Dendritic cell treated with granulocyte-macrophage colony-stimulating factor and Interleukin-4, amounts not matched to agents 40 ng/mL and 50 ng/mL, for 4 days (primary cell): ENCODE measurements around the gene FRMD8.

Source experiments
- H3K27ac Mint-ChIP-seq: one replicate; pipeline ENCODE4 v1.8.0; 2022; ENCODE audit warnings: mild to moderate bottlenecking, mixed read lengths
- H3K27me3 Mint-ChIP-seq: one replicate; pipeline ENCODE4 v1.8.0; 2022; ENCODE audit warnings: mild to moderate bottlenecking, mixed read lengths
- H3K36me3 Mint-ChIP-seq: one replicate; pipeline ENCODE4 v1.8.0; 2022; ENCODE audit warnings: low read depth, mixed read lengths
- H3K4me1 Mint-ChIP-seq: one replicate; pipeline ENCODE4 v1.8.0; 2022; ENCODE audit warnings: low read depth, mixed read lengths
- H3K4me3 Mint-ChIP-seq: one replicate; pipeline ENCODE4 v1.8.0; 2022; ENCODE audit warnings: mild to moderate bottlenecking, moderate library complexity, mixed read lengths
- H3K9me3 Mint-ChIP-seq: one replicate; pipeline ENCODE4 v1.8.0; 2022; ENCODE audit warnings: mixed read lengths
- intact Hi-C: fragments of 100-400 bp; cut with micrococcal nuclease; formaldehyde crosslinking; loops from one replicate; pipeline ENCODE4 v1.15.0; 2022

Gene FRMD8

DNA sequence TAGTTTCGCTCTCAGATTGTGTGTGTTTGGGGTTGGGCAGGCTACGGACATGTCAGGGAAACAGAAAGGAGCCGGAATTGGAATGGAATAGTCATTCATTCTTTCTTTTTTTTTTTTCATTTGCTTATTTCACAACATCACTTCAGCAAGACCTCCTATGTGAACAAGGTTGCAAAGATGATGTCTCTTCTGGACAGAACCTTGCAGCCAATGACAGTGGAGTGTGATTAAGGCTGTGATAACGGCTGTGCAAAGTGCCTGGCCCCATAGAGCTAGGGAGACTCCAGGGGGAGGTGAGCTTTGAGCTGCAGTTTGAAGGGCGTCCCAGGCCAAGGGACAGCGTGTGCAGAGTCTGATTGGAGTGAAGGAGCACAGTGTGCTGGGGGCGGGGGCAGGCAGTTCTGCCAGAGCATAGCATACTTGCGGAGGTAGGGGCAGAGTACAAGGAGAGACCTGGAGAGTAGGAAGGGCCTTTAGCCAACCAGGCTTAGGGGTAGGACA lies 28.5 kb upstream of the FRMD8 start:
- peak overlapping the region; percentile 7 for H3K27ac Mint-ChIP-seq
- peaks cover under 1% of the 10 kb centered on the region for H3K36me3 Mint-ChIP-seq
- H3K9me3 Mint-ChIP-seq = no peaks in the 10 kb centered on the region
- H3K4me3 Mint-ChIP-seq = no peak overlapping the region
- H3K27me3 Mint-ChIP-seq = peaks cover 26% of the 10 kb centered on the region
- H3K4me1 Mint-ChIP-seq = peaks cover 40% of the 10 kb centered on the region
- intact Hi-C loops = no loop called here

- intact Hi-C loops = loop anchor here (10.0 kb wide), 2 partner anchors 52 to 102 kb away; no protein-coding TSS in a partner anchor
- H3K9me3 Mint-ChIP-seq = no peaks in the 10 kb centered on the region
- H3K4me3 Mint-ChIP-seq = peak overlapping the region; percentile 64
- H3K4me1 Mint-ChIP-seq = peaks cover 27% of the 10 kb centered on the region
- peak overlapping the region; percentile 95 for H3K27ac Mint-ChIP-seq
- no peaks in the 10 kb centered on the region for H3K36me3 Mint-ChIP-seq
- H3K27me3 Mint-ChIP-seq = peaks cover 8% of the 10 kb centered on the region
Observed at GRCh38 chr11:65362320-65362931, 24.0 kb upstream of the FRMD8 start.

DNA sequence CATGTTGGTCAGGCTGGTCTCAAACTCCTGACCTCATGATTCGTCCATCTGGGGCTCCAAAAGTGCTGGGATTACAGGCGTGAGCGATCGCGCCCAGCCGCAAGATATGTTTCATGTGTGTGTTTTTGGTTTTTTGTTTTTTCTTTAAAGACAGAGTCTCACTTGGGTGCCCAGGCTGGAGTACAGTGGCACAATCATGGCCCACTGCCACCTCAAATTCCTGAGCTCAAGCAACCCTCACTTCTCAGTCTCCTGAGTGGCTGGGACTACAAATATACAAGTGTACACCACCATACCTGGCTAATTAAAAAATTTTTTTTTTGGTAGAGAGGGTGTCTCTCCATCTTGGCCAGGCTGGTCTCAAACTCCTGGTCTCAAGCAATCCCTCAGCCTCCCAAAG lies 23.5 kb upstream of the FRMD8 start:
- Mint-ChIP-seq H3K4me1 (peaks cover 25% of the 10 kb centered on the region), H3K27me3 (peaks cover 3% of the 10 kb centered on the region), H3K27ac (peak overlapping the region; percentile 95), H3K36me3 (no peaks in the 10 kb centered on the region), H3K9me3 (no peaks in the 10 kb centered on the region), H3K4me3 (peak overlapping the region; percentile 64)
- intact Hi-C loops = loop anchor here (10.0 kb wide), 2 partner anchors 52 to 102 kb away; no protein-coding TSS in a partner anchor

- peaks cover 1% of the 10 kb centered on the region for H3K27me3 Mint-ChIP-seq
- H3K9me3 Mint-ChIP-seq = no peaks in the 10 kb centered on the region
- intact Hi-C loops = loop anchor here (10.0 kb wide), 2 partner anchors 51 to 101 kb away; no protein-coding TSS in a partner anchor
- no peak overlapping the region for H3K4me3 Mint-ChIP-seq
- H3K36me3 Mint-ChIP-seq = no peaks in the 10 kb centered on the region
- peak overlapping the region; percentile 95 for H3K27ac Mint-ChIP-seq
- H3K4me1 Mint-ChIP-seq = peaks cover 22% of the 10 kb centered on the region
Observed at GRCh38 chr11:65363770-65364169, 22.7 kb upstream of the FRMD8 start.

GRCh38 chr11:65366340-65366773 lies 20.1 kb upstream of the FRMD8 start:
- Mint-ChIP-seq H3K36me3 (no peaks in the 10 kb centered on the region), H3K9me3 (no peaks in the 10 kb centered on the region)

GRCh38 chr11:65370659-65371049 lies 15.8 kb upstream of the FRMD8 start:
- Mint-ChIP-seq H3K36me3 (peaks cover 7% of the 10 kb centered on the region), H3K4me3 (no peak overlapping the region), H3K9me3 (no peaks in the 10 kb centered on the region), H3K27ac (peak overlapping the region; percentile 70), H3K4me1 (peaks cover 35% of the 10 kb centered on the region), H3K27me3 (peaks cover 4% of the 10 kb centered on the region)
- intact Hi-C loops = no loop called here

More at GRCh38 chr11:65366340-65366773, 20.1 kb upstream of the FRMD8 start:
- H3K27ac Mint-ChIP-seq = no peak overlapping the region
- H3K4me3 Mint-ChIP-seq = no peak overlapping the region
- peaks cover 3% of the 10 kb centered on the region for H3K27me3 Mint-ChIP-seq
- intact Hi-C loops = loop anchor here (1.0 to 10.0 kb wide), 3 partner anchors 48 to 144 kb away; no protein-coding TSS in a partner anchor
- H3K4me1 Mint-ChIP-seq = peaks cover 36% of the 10 kb centered on the region

DNA sequence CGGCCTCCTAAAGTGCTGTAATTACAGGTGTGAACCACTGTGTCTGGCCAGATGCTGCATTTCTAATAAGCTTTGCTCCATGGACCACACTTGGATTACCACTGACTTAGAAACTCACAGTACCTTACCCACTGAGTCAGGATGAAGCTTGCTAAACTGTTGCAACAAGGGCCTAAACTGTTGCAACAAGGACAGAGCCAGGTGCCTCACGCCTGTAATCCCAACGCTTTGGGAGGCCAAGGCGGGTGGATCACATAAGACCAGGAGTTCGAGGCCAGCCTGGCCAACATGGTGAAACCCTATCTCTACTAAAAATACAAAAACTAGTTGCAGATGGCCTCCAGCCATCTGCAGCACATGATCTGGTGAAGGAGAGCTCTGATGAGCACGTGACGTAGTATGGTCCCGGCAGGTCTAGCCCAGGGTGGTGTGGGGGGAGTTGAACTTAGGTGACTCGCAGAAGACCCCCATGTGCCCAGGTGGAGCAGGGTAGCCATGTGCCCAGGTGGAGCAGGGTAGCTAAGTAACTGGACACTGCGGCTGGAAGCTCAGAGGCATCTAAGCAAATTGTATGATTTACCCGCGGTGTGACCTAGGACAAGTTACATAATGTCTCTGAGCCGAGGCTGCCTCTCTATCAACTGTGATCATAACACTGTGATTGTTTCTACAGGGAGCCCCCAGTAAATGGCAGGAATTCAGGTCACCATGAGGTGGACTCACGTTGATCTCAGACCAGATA lies 12.4 kb upstream of the FRMD8 start:
- no peak overlapping the region for H3K4me3 Mint-ChIP-seq
- peaks cover 14% of the 10 kb centered on the region for H3K36me3 Mint-ChIP-seq
- H3K27ac Mint-ChIP-seq = no peak overlapping the region
- intact Hi-C loops = no loop called here
- no peaks in the 10 kb centered on the region for H3K9me3 Mint-ChIP-seq
- H3K4me1 Mint-ChIP-seq = peaks cover 50% of the 10 kb centered on the region
- H3K27me3 Mint-ChIP-seq = peaks cover 4% of the 10 kb centered on the region

GRCh38 chr11:65375012-65375411 lies 11.4 kb upstream of the FRMD8 start:
- Mint-ChIP-seq H3K36me3 (peaks cover 20% of the 10 kb centered on the region), H3K4me3 (no peak overlapping the region), H3K27ac (peak overlapping the region; percentile 14), H3K4me1 (peaks cover 60% of the 10 kb centered on the region), H3K9me3 (no peaks in the 10 kb centered on the region), H3K27me3 (peaks cover 3% of the 10 kb centered on the region)
- intact Hi-C loops = no loop called here

DNA sequence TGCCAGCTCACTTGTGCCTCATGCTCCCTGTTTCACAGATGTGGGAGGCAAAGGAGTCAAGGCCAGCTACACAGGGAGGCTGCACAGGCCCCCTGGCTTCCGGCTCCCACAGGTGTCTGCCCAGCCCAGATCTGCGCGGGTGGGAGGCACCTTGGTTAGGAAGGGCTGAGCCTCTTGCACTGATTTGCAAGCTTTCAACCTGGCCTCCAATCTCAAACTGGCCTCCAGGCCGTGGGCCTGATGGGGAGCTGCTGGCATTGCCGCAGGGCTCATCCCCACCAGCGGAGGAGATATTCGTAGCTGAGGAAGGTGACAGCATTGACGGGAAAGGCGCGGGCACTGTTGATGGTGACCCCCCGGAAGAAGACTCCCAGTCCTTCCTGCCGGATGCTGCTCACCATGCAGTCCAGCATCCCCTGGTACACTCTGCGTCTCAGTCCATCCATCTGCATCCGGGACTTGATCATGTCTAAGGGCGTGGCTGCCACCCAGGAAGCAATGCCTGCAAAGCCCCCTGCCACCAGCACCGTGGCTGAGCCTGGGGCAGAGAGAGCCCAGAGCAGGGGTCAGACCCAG lies 10.2 kb upstream of the FRMD8 start:
- peak overlapping the region; percentile 98 for H3K27ac Mint-ChIP-seq
- intact Hi-C loops = no loop called here
- peaks cover 28% of the 10 kb centered on the region for H3K36me3 Mint-ChIP-seq
- H3K4me1 Mint-ChIP-seq = peaks cover 57% of the 10 kb centered on the region
- H3K27me3 Mint-ChIP-seq = peaks cover 2% of the 10 kb centered on the region
- no peak overlapping the region for H3K4me3 Mint-ChIP-seq
- no peaks in the 10 kb centered on the region for H3K9me3 Mint-ChIP-seq

GRCh38 chr11:65377036-65377435 lies 9.4 kb upstream of the FRMD8 start:
- peaks cover 2% of the 10 kb centered on the region for H3K27me3 Mint-ChIP-seq
- no peak overlapping the region for H3K4me3 Mint-ChIP-seq
- no peaks in the 10 kb centered on the region for H3K9me3 Mint-ChIP-seq
- H3K36me3 Mint-ChIP-seq = peaks cover 28% of the 10 kb centered on the region
- peak overlapping the region; percentile 98 for H3K27ac Mint-ChIP-seq
- intact Hi-C loops = no loop called here
- H3K4me1 Mint-ChIP-seq = peaks cover 50% of the 10 kb centered on the region

DNA sequence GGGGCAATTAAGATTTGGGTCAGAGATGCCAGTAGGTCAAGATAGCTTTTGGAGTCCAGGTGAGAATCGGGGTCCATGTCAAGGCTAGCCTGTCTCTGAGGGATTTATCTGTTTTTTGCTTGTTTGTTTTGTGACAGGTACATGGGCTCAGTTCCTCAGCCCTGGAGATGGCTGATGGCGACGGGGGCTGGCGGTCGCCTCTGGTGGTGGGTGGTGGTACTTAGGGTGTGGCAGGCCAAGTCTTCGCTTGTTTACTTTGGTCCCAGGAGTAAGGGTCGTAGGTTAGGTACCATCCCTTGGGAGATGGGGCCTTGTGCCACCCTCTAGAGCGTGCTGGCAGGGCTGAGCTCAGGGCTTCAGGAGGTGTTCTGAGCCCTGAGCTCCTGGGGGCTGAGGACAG lies 8.7 kb upstream of the FRMD8 start:
- intact Hi-C loops = loop anchor here (1.0 kb wide), 1 partner anchor 9 kb away; the partner anchor contains the start of gene FRMD8
- peaks cover 51% of the 10 kb centered on the region for H3K4me1 Mint-ChIP-seq
- H3K4me3 Mint-ChIP-seq = no peak overlapping the region
- H3K9me3 Mint-ChIP-seq = no peaks in the 10 kb centered on the region
- peaks cover 1% of the 10 kb centered on the region for H3K27me3 Mint-ChIP-seq
- H3K27ac Mint-ChIP-seq = peak overlapping the region; percentile 98
- H3K36me3 Mint-ChIP-seq = peaks cover 28% of the 10 kb centered on the region

GRCh38 chr11:65378208-65378927 lies 8.1 kb upstream of the FRMD8 start:
- Mint-ChIP-seq H3K4me3 (peak overlapping the region; percentile 40), H3K4me1 (peaks cover 57% of the 10 kb centered on the region), H3K36me3 (peaks cover 28% of the 10 kb centered on the region), H3K27ac (peak overlapping the region; percentile 98), H3K9me3 (no peaks in the 10 kb centered on the region), H3K27me3 (no peaks in the 10 kb centered on the region)
- intact Hi-C loops = loop anchor here (1.0 kb wide), 1 partner anchor 8 kb away; the partner anchor contains the start of gene FRMD8

DNA sequence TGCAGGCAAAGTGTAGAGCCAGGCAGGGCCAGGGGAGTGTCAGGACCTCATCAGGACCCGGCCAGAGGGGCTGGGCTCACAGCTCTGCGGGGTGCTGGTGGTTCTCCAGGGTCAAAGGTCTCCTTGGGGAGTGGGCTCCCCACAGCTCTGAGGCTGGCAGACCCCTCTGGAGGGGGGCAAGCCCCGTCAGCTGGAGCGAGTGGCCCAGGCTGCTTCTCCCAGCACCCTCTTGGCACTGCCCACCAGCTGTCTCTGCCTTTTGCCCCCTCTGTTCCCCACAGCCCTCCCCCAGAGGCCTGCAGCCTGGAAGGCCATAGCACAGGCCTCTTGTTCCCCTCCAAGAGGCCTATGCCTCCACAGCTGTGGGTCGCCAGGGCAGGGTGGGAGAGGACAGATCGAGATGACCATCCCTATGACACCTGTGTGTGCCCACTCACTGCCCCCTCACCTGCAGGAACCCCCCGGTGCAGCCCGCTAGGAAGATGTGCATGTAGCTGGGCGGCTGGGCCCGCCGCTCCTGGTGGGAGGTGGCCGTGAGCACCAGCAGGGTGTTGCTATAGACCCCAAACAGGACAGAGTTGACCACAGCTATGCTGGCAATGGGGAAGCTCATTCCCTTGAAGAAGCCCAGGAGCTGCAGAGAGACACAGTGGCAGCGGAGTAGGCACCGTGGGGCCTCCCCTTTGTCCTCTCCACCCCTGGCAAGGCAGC lies 7.4 kb upstream of the FRMD8 start:
- peaks cover 62% of the 10 kb centered on the region for H3K4me1 Mint-ChIP-seq
- peaks cover 28% of the 10 kb centered on the region for H3K36me3 Mint-ChIP-seq
- no peak overlapping the region for H3K4me3 Mint-ChIP-seq
- peak overlapping the region; percentile 98 for H3K27ac Mint-ChIP-seq
- H3K9me3 Mint-ChIP-seq = no peaks in the 10 kb centered on the region
- H3K27me3 Mint-ChIP-seq = no peaks in the 10 kb centered on the region
- intact Hi-C loops = loop anchor here (1.0 kb wide), 1 partner anchor 7 kb away; the partner anchor contains the start of gene FRMD8
